OCI-LY7 (cell line): ENCODE measurements around the gene HTR3A. TPM values are rescaled to one million over a fixed set of nuclear protein-coding genes. Genes with fewer than 3 reads are reported as not detected.
"Not testable (repeated sequence)": the region's sequence is repeated elsewhere in the genome, so short reads cannot be mapped to it uniquely, and the experiment has no call there.

ENCODE experiments used
- BruUV-seq: library from RNA; stranded (reverse); fragments of 400-500 nt; replicated peaks from 2 replicates; lab custom pipeline; 2021; lab: Mats Ljungman, UMichigan
- CTCF ChIA-PET: fragments of 300-600 bp; sonication (Branson Sonifier 250); formaldehyde crosslinking; loops from one replicate; lab custom pipeline; 2022; ENCODE audit warnings: antibody characterized with exemption; ENCODE audit not compliant: unreplicated experiment; lab: Charles Lee
- POLR2A ChIA-PET: fragments of 300-600 bp; sonication (Branson Sonifier 250); formaldehyde crosslinking; loops from one replicate; lab custom pipeline; 2022; ENCODE audit warnings: antibody characterized with exemption; lab: Charles Lee
- DNase-seq: peaks from one replicate; pipeline ENCODE4 v3.0.0-alpha.2; 2015; ENCODE audit warnings: low spot score
- H2AFZ ChIP-seq: fragments of 200-600 bp; sonication (generic), shearing (Covaris generic); 2 replicates; pipeline ENCODE4 v1.6.1; 2014; ENCODE audit warnings: mild to moderate bottlenecking, antibody characterized with exemption, low read length, moderate library complexity
- H3K27ac ChIP-seq: fragments of 200-600 bp; sonication (generic); 2 replicates; pipeline ENCODE4 v1.5.1; 2014; ENCODE audit warnings: mixed run types, low read depth, mild to moderate bottlenecking, moderate library complexity, low read length, inconsistent platforms; ENCODE audit not compliant: poor library complexity, severe bottlenecking
- H3K36me3 ChIP-seq: fragments of 200-600 bp; sonication (generic); 2 replicates; pipeline ENCODE4 v1.6.1; 2014; ENCODE audit warnings: mild to moderate bottlenecking, antibody characterized with exemption, low read length, moderate library complexity, mixed read lengths; ENCODE audit not compliant: insufficient read depth
- H3K4me1 ChIP-seq: fragments of 200-600 bp; sonication (generic); 2 replicates; pipeline ENCODE4 v1.5.1; 2014; ENCODE audit warnings: mild to moderate bottlenecking, low read length; ENCODE audit not compliant: insufficient read depth, poor library complexity, severe bottlenecking
- H3K4me2 ChIP-seq: fragments of 200-600 bp; sonication (generic); 2 replicates; pipeline ENCODE4 v1.6.1; 2014; ENCODE audit warnings: mild to moderate bottlenecking, low read length
- H3K4me3 ChIP-seq: fragments of 200-600 bp; sonication (generic); 2 replicates; pipeline ENCODE4 v1.5.1; 2014; ENCODE audit warnings: mild to moderate bottlenecking, low read depth, low read length; ENCODE audit not compliant: poor library complexity, severe bottlenecking
- H3K79me2 ChIP-seq: fragments of 200-600 bp; sonication (generic); 2 replicates; pipeline ENCODE4 v1.6.1; 2016; ENCODE audit warnings: low read depth, mild to moderate bottlenecking, low read length, moderate library complexity, mixed read lengths; ENCODE audit not compliant: insufficient read depth
- H3K9me2 ChIP-seq: fragments of 200-600 bp; sonication (generic); 2 replicates; pipeline ENCODE4 v1.6.1; 2016; ENCODE audit warnings: mild to moderate bottlenecking, low read length, mixed read lengths; ENCODE audit not compliant: insufficient read depth
- H3K9me3 ChIP-seq: fragments of 200-600 bp; sonication (generic); 2 replicates; pipeline ENCODE4 v1.6.1; 2014; ENCODE audit warnings: mild to moderate bottlenecking, mixed run types, low read length, mixed read lengths
- H4K20me1 ChIP-seq: fragments of 200-600 bp; sonication (generic); 2 replicates; pipeline ENCODE4 v1.6.1; 2014; ENCODE audit warnings: mild to moderate bottlenecking, antibody characterized with exemption, low read length, moderate library complexity, mixed read lengths; ENCODE audit not compliant: insufficient read depth
- EZH2phosphoT487 ChIP-seq: fragments of 200-600 bp; sonication (generic); IDR thresholded peaks from 2 replicates; pipeline ENCODE4 v1.6.1; 2018; ENCODE audit warnings: low read depth, borderline replicate concordance, mild to moderate bottlenecking, mixed run types, antibody characterized with exemption, low read length, moderate library complexity, mixed read lengths
- intact Hi-C: fragments of 100-400 bp; cut with micrococcal nuclease; formaldehyde crosslinking; loops from one replicate; pipeline ENCODE4 v1.10.0; 2022; ENCODE audit not compliant: unreplicated experiment
- total RNA-seq, 2 experiments: library from RNA; depleted of rRNA in 1 of 2; stranded (reverse); fragments of >200 nt in 1 of 2; shearing (Covaris generic) in 1 of 2; gene quantifications; 2 replicates each; pipeline ENCODE4 v1.2.3, GENCODE V29; 2014 to 2022
- TF ChIP-seq, protein P1 (sequence below): fragments of 200-600 bp; sonication (generic); conservative IDR thresholded peaks from 2 replicates; pipeline ENCODE4 v1.5.1; 2014; ENCODE audit warnings: mild to moderate bottlenecking, antibody characterized with exemption, low read length, moderate library complexity, mixed read lengths

Gene HTR3A
- total RNA-seq, 2 experiments from 2014 or later: not detected

DNA sequence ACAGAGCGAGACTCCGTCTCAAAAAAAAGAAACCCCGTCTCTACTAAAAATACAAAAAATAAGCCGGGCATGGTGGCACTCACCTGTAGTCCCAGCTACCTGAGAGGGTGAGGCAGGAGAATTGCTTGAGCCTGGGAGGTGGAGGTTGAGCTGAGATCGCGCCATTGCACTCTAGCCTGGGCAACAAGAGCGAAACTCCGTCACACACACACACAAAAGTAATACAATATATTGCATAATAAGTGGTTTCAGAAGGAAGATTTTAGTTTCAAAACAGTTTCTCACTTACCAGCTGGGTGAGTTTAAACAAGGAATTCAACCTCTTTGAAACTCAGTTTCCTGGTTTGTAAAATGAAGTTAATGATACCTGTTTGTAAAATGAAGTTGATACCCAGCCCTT is 32.7 kb upstream of the HTR3A start:
- intact Hi-C loops: no loop called here
- TF ChIP-seq EZH2phosphoT487: no peak
- TF ChIP-seq, protein P1, sequence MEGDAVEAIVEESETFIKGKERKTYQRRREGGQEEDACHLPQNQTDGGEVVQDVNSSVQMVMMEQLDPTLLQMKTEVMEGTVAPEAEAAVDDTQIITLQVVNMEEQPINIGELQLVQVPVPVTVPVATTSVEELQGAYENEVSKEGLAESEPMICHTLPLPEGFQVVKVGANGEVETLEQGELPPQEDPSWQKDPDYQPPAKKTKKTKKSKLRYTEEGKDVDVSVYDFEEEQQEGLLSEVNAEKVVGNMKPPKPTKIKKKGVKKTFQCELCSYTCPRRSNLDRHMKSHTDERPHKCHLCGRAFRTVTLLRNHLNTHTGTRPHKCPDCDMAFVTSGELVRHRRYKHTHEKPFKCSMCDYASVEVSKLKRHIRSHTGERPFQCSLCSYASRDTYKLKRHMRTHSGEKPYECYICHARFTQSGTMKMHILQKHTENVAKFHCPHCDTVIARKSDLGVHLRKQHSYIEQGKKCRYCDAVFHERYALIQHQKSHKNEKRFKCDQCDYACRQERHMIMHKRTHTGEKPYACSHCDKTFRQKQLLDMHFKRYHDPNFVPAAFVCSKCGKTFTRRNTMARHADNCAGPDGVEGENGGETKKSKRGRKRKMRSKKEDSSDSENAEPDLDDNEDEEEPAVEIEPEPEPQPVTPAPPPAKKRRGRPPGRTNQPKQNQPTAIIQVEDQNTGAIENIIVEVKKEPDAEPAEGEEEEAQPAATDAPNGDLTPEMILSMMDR: no peak
- H3K9me3 ChIP-seq: no peaks in the 10 kb centered on the region
- H3K27ac ChIP-seq: no peak overlapping the region
- H3K4me1 ChIP-seq: no peaks in the 10 kb centered on the region
- no peak for DNase-seq
- no peaks in the 10 kb centered on the region for H3K36me3 ChIP-seq
- no peak overlapping the region for H3K4me3 ChIP-seq
- POLR2A ChIA-PET: interaction anchor here (0.9 kb wide), 1 partner anchor 467 kb away, joined by 3 read pairs; no protein-coding TSS in a partner anchor
- CTCF ChIA-PET: no interaction called here
- no peaks in the 10 kb centered on the region for H4K20me1 ChIP-seq
- no peaks in the 10 kb centered on the region for H3K9me2 ChIP-seq
- no TSS peak for BruUV-seq
- H3K4me2 ChIP-seq: no peak overlapping the region
- H3K79me2 ChIP-seq: no peaks in the 10 kb centered on the region
- no peak overlapping the region for H2AFZ ChIP-seq

DNA sequence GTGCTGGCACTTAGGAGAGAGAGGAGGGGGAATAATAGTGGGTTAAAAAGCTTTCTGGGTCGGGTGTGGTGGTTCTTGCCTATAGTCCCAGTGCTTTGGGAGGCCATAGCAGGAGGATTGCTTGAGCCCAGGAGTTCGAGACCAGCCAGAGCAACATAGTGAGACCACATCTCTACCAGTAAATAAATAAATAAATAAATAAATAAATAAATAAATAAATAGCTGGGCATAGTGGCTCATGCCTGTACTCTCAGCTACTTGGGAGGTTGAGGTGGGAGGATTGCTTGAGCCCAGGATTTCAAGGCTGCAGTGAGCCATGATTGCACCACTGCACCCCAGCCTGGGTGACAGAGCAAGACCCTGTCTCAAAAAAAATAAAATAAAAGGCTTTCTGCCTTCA is 28.7 kb upstream of the HTR3A start:
- H2AFZ ChIP-seq, H3K9me3 ChIP-seq, BruUV-seq, H3K36me3 ChIP-seq, DNase-seq, H3K4me2 ChIP-seq, H3K27ac ChIP-seq, H3K9me2 ChIP-seq, H4K20me1 ChIP-seq, H3K4me1 ChIP-seq, H3K4me3 ChIP-seq, H3K79me2 ChIP-seq, intact Hi-C loops: not testable (repeated sequence)
- POLR2A ChIA-PET: interaction anchor here (0.6 to 1.6 kb wide), 3 partner anchors 12 to 216 kb away, joined by 3 to 4 read pairs (median 3); no protein-coding TSS in a partner anchor
- CTCF ChIA-PET: interaction anchor here (0.6 kb wide), 1 partner anchor 20 kb away, joined by 3 read pairs; no protein-coding TSS in a partner anchor

DNA sequence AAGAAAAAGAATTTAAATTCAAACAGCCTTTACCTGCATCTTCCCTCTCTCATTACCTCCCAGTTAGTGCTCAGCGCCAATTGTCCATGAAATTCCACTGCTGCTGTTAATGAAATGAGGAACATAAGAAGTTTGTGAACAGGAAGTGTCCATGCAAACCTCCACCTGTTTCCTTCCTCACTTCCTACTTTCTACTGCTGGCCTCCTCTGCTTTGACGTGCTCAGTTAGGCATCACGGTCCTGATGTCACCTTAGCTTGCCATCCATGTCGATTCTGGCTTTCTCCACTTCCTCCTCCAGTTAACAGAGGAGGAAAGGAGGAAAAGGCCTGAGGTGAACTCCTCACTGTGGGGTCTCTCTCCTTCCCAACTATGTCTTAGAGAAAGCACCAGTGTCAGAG is 26.9 kb upstream of the HTR3A start:
- ChIA-PET CTCF (no interaction called here), POLR2A (no interaction called here)
- peak; percentile 2 for DNase-seq
- Histone ChIP-seq H3K4me1 (peaks cover 8% of the 10 kb centered on the region), H3K36me3 (no peaks in the 10 kb centered on the region), H3K9me2 (no peaks in the 10 kb centered on the region), H3K27ac (no peak overlapping the region), H3K4me3 (no peak overlapping the region), H4K20me1 (no peaks in the 10 kb centered on the region), H3K9me3 (no peaks in the 10 kb centered on the region), H3K79me2 (no peaks in the 10 kb centered on the region), H3K4me2 (peak overlapping the region; percentile 13; the same call in 1 of the 2 replicates), H2AFZ (no peak overlapping the region)
- TF ChIP-seq, protein P1: no peak
- TF ChIP-seq EZH2phosphoT487: no peak
- BruUV-seq: no TSS peak
- intact Hi-C loops: no loop called here
